Erythroblast (primary cell): ENCODE measurements around the gene DIO3.

Experiments used
- DNase-seq, 2 experiments: peaks; one replicate each; lab custom pipeline; 2025; lab: John Stamatoyannopoulos, UW
- GATA1 ChIP-seq: IDR thresholded peaks from 2 replicates; pipeline ENCODE4 v1.6.1; 2011; ENCODE audit warnings: low read depth, mild to moderate bottlenecking, control low read depth, low read length, moderate library complexity
- POLR2A ChIP-seq: IDR thresholded peaks from 2 replicates; pipeline ENCODE4 v1.6.1; 2011; ENCODE audit warnings: mild to moderate bottlenecking, low read length

DIO3 gene

GRCh38 chr14:101590062-101590461 lies 28.8 kb downstream of the DIO3 start:
- TF ChIP-seq POLR2A (no peak), GATA1 (no peak)
- DNase-seq = no peak

- TF ChIP-seq GATA1 = no peak
- no peak for TF ChIP-seq POLR2A
- no peak for DNase-seq
Observed at GRCh38 chr14:101590616-101591015, 29.3 kb downstream of the DIO3 start.

- no peak for DNase-seq
Observed at GRCh38 chr14:101591121-101591520, 29.8 kb downstream of the DIO3 start.

GRCh38 chr14:101591582-101591981 lies 30.3 kb downstream of the DIO3 start:
- no peak for TF ChIP-seq GATA1
- TF ChIP-seq POLR2A = no peak
- DNase-seq = no peak

More at GRCh38 chr14:101591121-101591520, 29.8 kb downstream of the DIO3 start:
- TF ChIP-seq GATA1 (no peak), POLR2A (no peak)

- DNase-seq = no peak
- no peak for TF ChIP-seq POLR2A
- no peak for TF ChIP-seq GATA1
Observed at GRCh38 chr14:101593411-101594238, 32.3 kb downstream of the DIO3 start.

- no peak for TF ChIP-seq POLR2A
- no peak for TF ChIP-seq GATA1
Observed at GRCh38 chr14:101594511-101595148, 33.3 kb downstream of the DIO3 start.

GRCh38 chr14:101595349-101595748 lies 34.1 kb downstream of the DIO3 start:
- TF ChIP-seq GATA1 (no peak), POLR2A (no peak)
- no peak for DNase-seq

More at GRCh38 chr14:101594511-101595148, 33.3 kb downstream of the DIO3 start:
- DNase-seq = no peak

GRCh38 chr14:101595887-101596721 lies 34.8 kb downstream of the DIO3 start:
- no peak for DNase-seq
- TF ChIP-seq GATA1 = no peak
- TF ChIP-seq POLR2A = no peak

- TF ChIP-seq POLR2A = no peak
- no peak for TF ChIP-seq GATA1
- no peak for DNase-seq
Observed at GRCh38 chr14:101596742-101597141, 35.4 kb downstream of the DIO3 start.

- no peak for DNase-seq
- TF ChIP-seq POLR2A (no peak), GATA1 (no peak)
Observed at GRCh38 chr14:101598159-101598558, 36.9 kb downstream of the DIO3 start.

- TF ChIP-seq POLR2A = no peak
- no peak for TF ChIP-seq GATA1
- DNase-seq = no peak
Observed at GRCh38 chr14:101598571-101599233, 37.4 kb downstream of the DIO3 start.

GRCh38 chr14:101599234-101599885 lies 38.1 kb downstream of the DIO3 start:
- TF ChIP-seq POLR2A (no peak), GATA1 (no peak)
- no peak for DNase-seq

- TF ChIP-seq POLR2A = no peak
- TF ChIP-seq GATA1 = no peak
- DNase-seq = no peak
Observed at GRCh38 chr14:101600336-101600890, 39.1 kb downstream of the DIO3 start.
